Astrocyte of the cerebellum (primary cell): Measurements from ENCODE around the gene HSPA4L.

Experiments used
- DNase-seq: peaks from one replicate; pipeline ENCODE4 v3.0.0-alpha.2; 2011; ENCODE audit warnings: low read depth
- H3K4me3 ChIP-seq: 2 replicates; pipeline ENCODE4 v1.5.1; 2011; ENCODE audit warnings: mild to moderate bottlenecking, low read depth, low read length, moderate library complexity
- CTCF ChIP-seq: IDR thresholded peaks from 2 replicates; pipeline ENCODE4 v1.5.1; 2012; ENCODE audit warnings: low read length, low read depth, moderate library complexity, mild to moderate bottlenecking; ENCODE audit errors: missing control alignments
- in situ Hi-C: cut with HindIII; loops from 2 replicates; pipeline ENCODE4 v1.10.0; 2017; ENCODE audit warnings: low sequenced_read_pairs

The HSPA4L gene

DNA sequence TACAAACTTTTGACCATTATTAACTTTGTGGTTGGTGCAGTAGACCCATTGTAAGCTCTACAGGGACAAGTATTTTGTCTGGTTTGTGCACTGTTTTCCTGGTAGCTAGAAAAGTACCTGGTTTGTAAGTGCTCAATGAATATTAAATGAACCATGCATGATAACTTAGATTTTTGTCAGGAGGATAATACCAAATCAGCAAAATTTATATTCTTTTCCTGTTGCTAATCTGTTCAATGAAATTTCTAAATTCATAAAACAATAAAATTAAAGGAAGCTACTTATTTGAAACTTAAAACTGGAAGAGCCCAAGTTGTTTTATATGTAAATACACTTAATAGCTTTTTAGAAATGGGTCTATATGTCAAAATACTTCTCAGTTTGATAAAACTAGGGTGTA, 17.6 kb downstream of the HSPA4L start:
- no peak for TF ChIP-seq CTCF
- no peak for DNase-seq
- in situ Hi-C loops, result no loop called here
- H3K4me3 ChIP-seq, result no peak overlapping the region

DNA sequence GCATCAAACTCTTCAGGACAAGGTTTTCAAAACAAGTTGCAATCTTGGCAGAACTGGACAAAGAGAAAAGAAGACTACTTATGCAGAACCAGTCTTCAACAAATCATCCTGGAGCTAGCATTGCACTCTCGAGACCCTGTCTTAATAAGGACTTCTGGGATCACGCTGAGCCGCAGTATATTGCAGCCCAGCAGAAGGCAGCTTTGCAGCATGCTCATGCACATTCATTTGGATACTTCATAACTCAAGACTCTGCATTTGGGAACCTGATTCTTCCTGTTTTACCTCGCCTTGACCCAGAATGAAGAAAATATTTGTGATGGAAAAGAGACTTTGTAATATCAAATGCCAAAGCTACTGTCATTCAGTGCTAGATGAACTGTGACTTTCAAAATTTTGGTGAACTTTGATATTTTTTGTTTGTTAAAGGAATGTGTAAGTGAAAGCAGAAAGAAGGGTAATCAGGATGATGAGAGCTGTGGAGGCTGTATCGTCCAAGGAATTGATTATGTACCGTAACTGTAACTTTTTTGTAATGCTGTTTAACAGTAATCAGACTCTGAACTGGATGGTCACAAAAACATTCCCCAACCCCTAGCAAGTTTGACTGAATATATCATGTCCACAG, 27.2 kb downstream of the HSPA4L start:
- DNase-seq, result no peak
- in situ Hi-C loops, result no loop called here
- peak; percentile 34 for TF ChIP-seq CTCF
- no peak overlapping the region for H3K4me3 ChIP-seq

DNA sequence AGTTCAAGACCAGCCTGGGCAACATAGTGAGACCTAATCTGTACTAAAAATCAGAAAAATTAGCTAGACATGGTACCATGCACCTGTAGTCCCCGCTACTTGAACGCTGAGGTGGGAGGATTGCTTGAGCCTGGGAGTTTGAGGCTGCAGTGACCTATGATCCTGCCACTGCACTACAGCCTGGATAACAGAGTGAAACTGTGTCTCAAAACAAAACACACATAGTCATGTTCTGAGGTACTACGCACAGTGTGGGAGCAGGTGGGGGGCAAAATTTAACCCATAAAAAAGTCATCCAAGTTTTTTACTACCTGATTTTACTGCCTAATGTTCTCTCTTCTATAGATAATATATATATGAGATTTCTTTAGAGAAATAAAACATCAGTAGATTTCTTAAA, 28.4 kb downstream of the HSPA4L start:
- DNase-seq, result no peak
- no peak for TF ChIP-seq CTCF
- in situ Hi-C loops, result no loop called here
- no peak overlapping the region for H3K4me3 ChIP-seq

DNA sequence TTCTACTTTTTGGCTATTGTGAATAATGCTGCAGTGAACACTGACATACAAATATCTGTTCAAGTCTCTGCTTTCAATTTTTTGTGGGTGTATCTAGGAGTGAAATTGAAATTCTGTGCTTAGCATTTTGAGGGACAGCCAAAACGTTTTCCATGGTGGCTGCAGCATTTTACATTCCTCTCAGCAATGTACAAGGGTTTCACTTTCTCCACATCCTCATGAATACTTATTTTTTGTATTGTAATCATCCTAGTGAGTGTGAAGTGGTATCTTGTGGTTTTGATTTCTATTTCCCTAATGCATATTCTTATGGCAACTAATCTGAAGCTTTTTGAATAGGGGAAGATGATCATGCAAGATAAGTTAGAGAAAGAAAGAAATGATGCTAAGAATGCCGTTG, 40.3 kb downstream of the HSPA4L start:
- H3K4me3 ChIP-seq, result no peak overlapping the region
- DNase-seq, result no peak
- no peak for TF ChIP-seq CTCF
- in situ Hi-C loops, result no loop called here

DNA sequence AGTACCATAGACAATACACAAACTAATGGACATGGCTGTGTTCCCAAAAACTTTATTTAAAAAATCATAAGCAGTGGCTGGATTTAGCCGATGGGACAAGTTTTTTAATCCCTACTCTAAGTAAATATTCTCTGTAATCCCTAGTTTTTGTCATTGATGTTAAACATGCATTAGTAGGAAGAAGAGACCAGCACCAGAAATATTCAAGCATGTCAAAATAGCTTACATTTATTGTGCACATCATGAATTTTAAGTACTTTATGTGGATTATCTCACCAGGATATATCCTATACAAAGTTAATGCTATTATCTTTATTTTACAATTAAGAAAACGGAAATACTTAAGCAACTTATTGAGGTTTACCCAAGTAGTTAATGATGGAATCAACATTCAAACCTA, 46.0 kb downstream of the HSPA4L start:
- TF ChIP-seq CTCF, result no peak
- in situ Hi-C loops, result no loop called here
- no peak for DNase-seq
- H3K4me3 ChIP-seq, result no peak overlapping the region

- no peak for TF ChIP-seq CTCF
- in situ Hi-C loops, result no loop called here
- DNase-seq, result no peak
- H3K4me3 ChIP-seq, result no peak overlapping the region
Observed at GRCh38 chr4:127829014-127829413, 46.9 kb downstream of the HSPA4L start.

DNA sequence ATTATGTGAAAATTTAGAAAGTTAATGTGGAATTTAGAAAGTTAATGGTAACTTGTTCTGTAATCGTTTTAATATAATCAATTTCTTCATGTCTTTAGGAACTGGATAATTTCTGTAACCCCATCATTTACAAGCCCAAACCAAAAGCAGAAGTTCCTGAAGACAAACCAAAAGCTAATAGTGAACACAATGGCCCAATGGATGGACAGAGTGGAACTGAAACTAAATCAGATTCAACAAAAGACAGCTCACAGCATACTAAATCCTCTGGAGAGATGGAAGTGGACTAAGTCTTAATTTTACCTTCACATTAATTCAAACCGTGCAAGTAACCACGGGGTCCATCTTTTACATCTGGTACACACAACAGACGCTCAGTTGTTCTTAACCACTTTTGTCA, 50.5 kb downstream of the HSPA4L start:
- in situ Hi-C loops, result no loop called here
- H3K4me3 ChIP-seq, result no peak overlapping the region
- DNase-seq, result no peak
- no peak for TF ChIP-seq CTCF
